Astrocyte of the cerebellum (primary cell): ENCODE measurements around the gene KCTD1.

ENCODE experiments used
- DNase-seq: peaks from one replicate; pipeline ENCODE4 v3.0.0-alpha.2; 2011; ENCODE audit warnings: low read depth
- H3K4me3 ChIP-seq: 2 replicates; pipeline ENCODE4 v1.5.1; 2011; ENCODE audit warnings: mild to moderate bottlenecking, low read depth, low read length, moderate library complexity
- CTCF ChIP-seq: IDR thresholded peaks from 2 replicates; pipeline ENCODE4 v1.5.1; 2012; ENCODE audit warnings: low read length, low read depth, moderate library complexity, mild to moderate bottlenecking; ENCODE audit errors: missing control alignments
- in situ Hi-C: cut with HindIII; loops from 2 replicates; pipeline ENCODE4 v1.10.0; 2017; ENCODE audit warnings: low sequenced_read_pairs

The KCTD1 gene

GRCh38 chr18:26536032-26536431 lies 12.3 kb downstream of the KCTD1 start:
- no peak overlapping the region for H3K4me3 ChIP-seq
- no peak for DNase-seq
- in situ Hi-C loops = no loop called here
- no peak for TF ChIP-seq CTCF

- no peak overlapping the region for H3K4me3 ChIP-seq
- in situ Hi-C loops = no loop called here
- TF ChIP-seq CTCF = no peak
- no peak for DNase-seq
Observed at GRCh38 chr18:26535630-26536029, 12.7 kb downstream of the KCTD1 start.

GRCh38 chr18:26532367-26533340 lies 15.7 kb downstream of the KCTD1 start:
- TF ChIP-seq CTCF = no peak
- in situ Hi-C loops = no loop called here
- no peak overlapping the region for H3K4me3 ChIP-seq
- no peak for DNase-seq

- H3K4me3 ChIP-seq = no peak overlapping the region
- no peak for DNase-seq
- TF ChIP-seq CTCF = no peak
- in situ Hi-C loops = no loop called here
Observed at GRCh38 chr18:26531605-26532298, 16.6 kb downstream of the KCTD1 start.

GRCh38 chr18:26526966-26527234 lies 21.5 kb downstream of the KCTD1 start:
- no peak overlapping the region for H3K4me3 ChIP-seq
- in situ Hi-C loops = no loop called here
- DNase-seq = no peak
- no peak for TF ChIP-seq CTCF

DNA sequence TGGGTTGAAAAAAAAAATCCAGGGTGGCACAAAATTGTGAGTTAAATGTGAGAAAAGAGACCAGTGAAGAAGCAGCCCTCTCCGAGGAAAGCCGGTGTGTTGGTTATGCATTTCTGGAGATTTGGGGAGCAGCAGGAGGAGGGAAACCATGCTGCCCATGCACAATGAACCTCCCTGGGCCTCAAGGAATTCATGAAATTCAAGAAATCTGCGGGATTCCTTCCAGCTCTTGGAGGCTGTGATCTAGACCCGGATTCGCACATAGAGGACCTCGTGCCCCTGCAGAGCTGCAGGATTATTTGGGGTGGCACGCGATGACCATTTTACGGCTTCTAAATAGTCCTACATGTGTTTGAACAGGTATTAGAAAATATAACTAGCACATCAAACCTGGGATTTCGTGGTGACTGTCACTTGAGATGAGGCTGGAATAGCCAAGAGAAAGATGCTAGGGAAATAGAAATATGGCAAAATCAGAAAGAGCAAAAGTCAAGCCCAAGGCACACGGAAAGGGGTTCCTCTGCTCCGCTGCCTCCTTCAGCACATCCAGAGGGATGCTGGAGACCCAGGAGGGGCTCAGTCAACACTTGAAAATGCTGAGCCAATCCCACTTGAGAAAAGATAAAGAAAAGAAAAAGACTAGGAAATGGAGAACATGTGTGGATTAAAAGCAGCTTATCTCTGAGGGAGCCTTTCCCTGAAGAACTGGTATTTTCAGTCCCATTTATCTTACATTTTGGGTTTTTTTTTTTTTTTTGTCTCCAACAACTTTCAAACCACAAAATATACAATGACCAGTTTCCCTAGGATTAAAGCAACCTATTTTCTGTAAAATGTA lies 22.0 kb downstream of the KCTD1 start:
- in situ Hi-C loops = no loop called here
- no peak for DNase-seq
- H3K4me3 ChIP-seq = no peak overlapping the region
- no peak for TF ChIP-seq CTCF
